Small intestine (tissue), 7 donors: ENCODE measurements around the gene CGA. TPM values are rescaled to one million over a fixed set of nuclear protein-coding genes. Genes with fewer than 3 reads are reported as not detected.

Experiments
- DNase-seq, 2 donors: peaks; one replicate each; pipeline versions ENCODE4 v3.0.0 to v3.0.0-alpha.2; 2013
- FAIRE-seq: peaks from 2 replicates; lab custom pipeline; 2012; peaks lifted over from hg19 to GRCh38; lab: Jason Lieb, UNC
- H3K27ac ChIP-seq, 3 donors: one replicate each; pipeline ENCODE4 v1.5.1; 2013; ENCODE audit warnings: low read length in 2 of 3, mild to moderate bottlenecking in 2 of 3, control low read depth in 1 of 3, inconsistent platforms in 1 of 3, low read depth in 1 of 3, moderate library complexity in 1 of 3
- H3K27me3 ChIP-seq, 3 donors: one replicate each; pipeline ENCODE4 v1.6.1; 2013; ENCODE audit warnings: low read length in 3 of 3, inconsistent platforms in 1 of 3; ENCODE audit not compliant: control insufficient read depth in 3 of 3, insufficient read depth in 3 of 3
- H3K36me3 ChIP-seq, 3 donors: one replicate each; pipeline ENCODE4 v1.6.1; 2013; ENCODE audit warnings: low read length in 3 of 3, inconsistent platforms in 1 of 3, low read depth in 1 of 3, mild to moderate bottlenecking in 1 of 3, moderate library complexity in 1 of 3; ENCODE audit not compliant: control insufficient read depth in 3 of 3, insufficient read depth in 2 of 3
- H3K4me1 ChIP-seq, 3 donors: one replicate each; pipeline ENCODE4 v1.6.1; 2013; ENCODE audit warnings: low read length in 2 of 3, inconsistent platforms in 1 of 3, low read depth in 1 of 3, mild to moderate bottlenecking in 1 of 3, moderate library complexity in 1 of 3; ENCODE audit not compliant: control insufficient read depth in 3 of 3, insufficient read depth in 2 of 3
- H3K4me3 ChIP-seq, 3 donors: one replicate each; pipeline ENCODE4 v1.5.1; 2013; ENCODE audit warnings: low read length in 3 of 3, control low read depth in 1 of 3, inconsistent platforms in 1 of 3, low read depth in 1 of 3, mild to moderate bottlenecking in 1 of 3, moderate library complexity in 1 of 3
- H3K9me3 ChIP-seq, 2 donors: one replicate each; pipeline ENCODE4 v1.6.1; 2013; ENCODE audit warnings: low read depth in 1 of 2, low read length in 1 of 2; ENCODE audit not compliant: control insufficient read depth in 2 of 2, insufficient read depth in 1 of 2
- WGBS, 3 donors: extraction: QIAGEN DNeasy Blood & Tissue Kit; methylation state at CpG; one replicate each; pipeline ENCODE4 v1.1.7; 2013; 5-methylcytosine and 5-hydroxymethylcytosine counted together
- polyA plus RNA-seq, 4 donors: library from polyadenylated mRNA; stranded (reverse) in 3 of 4; unstranded in 1 of 4; fragments of 200-250 nt in 3 of 4; fragments of 120-200 nt in 1 of 4; gene quantifications; one replicate each; pipeline versions ENCODE4 v1.2.1 to v1.2.3, GENCODE V29; 2013
- donor health status: healthy with polysubstance abuse.
- donor health status: control.
- donor health status: control.
- donor health status: Bipolar disorder and iron deficiency.
- donor health status: healthy.

The CGA gene
- polyA plus RNA-seq, 4 donors = 0.16 TPM; not detected in 3

DNA sequence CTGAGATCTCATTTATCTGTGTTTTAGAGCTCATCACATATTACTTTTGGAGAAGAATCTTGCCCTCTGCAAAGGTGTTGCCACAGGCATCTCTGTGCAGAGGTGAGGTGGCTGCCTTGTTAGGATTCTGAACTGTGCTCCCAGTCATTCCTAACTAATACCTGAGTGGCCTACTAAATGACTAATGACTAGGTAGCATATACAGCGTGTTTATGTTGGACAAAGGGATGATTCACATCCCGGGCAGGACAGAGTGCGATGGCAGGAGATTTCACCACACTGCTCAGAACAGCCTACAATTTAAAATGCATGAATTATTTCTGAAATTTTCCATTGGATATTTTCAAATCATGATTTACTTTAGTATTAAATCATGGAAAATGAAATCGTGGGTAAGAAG, 23.1 kb upstream of the CGA start:
- no peaks in the 10 kb centered on the region for H3K27me3 ChIP-seq
- H3K4me1 ChIP-seq = no peaks in the 10 kb centered on the region
- FAIRE-seq = no peak
- peaks cover 0 to 5% of the 10 kb centered on the region in 2 donors for H3K9me3 ChIP-seq
- DNase-seq = peak; percentile 6 to 15
- 48 to 72% (median 61%) methylated on average over 4 of the region's 4 CpGs for WGBS, 3 donors
- no peak overlapping the region for H3K4me3 ChIP-seq
- H3K27ac ChIP-seq = no peak overlapping the region
- no peaks in the 10 kb centered on the region for H3K36me3 ChIP-seq

GRCh38 chr6:87116922-87117321, 22.0 kb upstream of the CGA start:
- Histone ChIP-seq H3K4me3 (no peak overlapping the region), H3K9me3 (peaks cover 0 to 3% of the 10 kb centered on the region in 2 donors), H3K27ac (no peak overlapping the region), H3K4me1 (no peaks in the 10 kb centered on the region), H3K36me3 (no peaks in the 10 kb centered on the region), H3K27me3 (no peaks in the 10 kb centered on the region)
- FAIRE-seq (no peak), DNase-seq (no peak)
- 86 to 98% (median 90%) methylated on average over 2 of the region's 2 CpGs for WGBS, 3 donors

- Histone ChIP-seq H3K9me3 (no peaks in the 10 kb centered on the region), H3K27me3 (no peaks in the 10 kb centered on the region), H3K4me3 (no peak overlapping the region), H3K4me1 (no peaks in the 10 kb centered on the region), H3K36me3 (no peaks in the 10 kb centered on the region), H3K27ac (no peak overlapping the region)
- 62 to 89% (median 81%) methylated on average over 2 of the region's 2 CpGs for WGBS, 3 donors
- FAIRE-seq (no peak), DNase-seq (no peak)
Observed at GRCh38 chr6:87115402-87116135, 20.7 kb upstream of the CGA start.

DNA sequence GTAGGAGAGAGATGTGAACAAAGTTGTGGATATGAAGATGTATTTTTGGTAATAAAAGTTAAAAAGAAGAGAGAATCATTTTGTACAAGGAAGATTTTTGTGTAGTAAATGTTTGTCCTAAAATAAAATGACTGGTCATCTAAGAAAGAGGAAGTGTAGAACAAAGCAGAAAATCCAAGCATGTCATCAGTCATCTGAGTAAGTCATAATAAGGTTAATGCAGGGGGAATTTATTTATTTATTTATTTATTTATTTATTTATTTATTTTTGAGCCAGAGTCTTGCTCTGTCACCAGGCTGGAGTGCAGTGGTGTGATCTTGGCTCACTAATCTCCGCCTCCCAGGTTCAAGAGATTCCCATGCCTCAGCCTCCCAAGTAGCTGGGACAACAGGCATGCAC, 15.7 kb upstream of the CGA start:
- Histone ChIP-seq H3K4me1 (no peaks in the 10 kb centered on the region), H3K27me3 (no peaks in the 10 kb centered on the region), H3K27ac (no peak overlapping the region), H3K36me3 (no peaks in the 10 kb centered on the region), H3K9me3 (no peaks in the 10 kb centered on the region), H3K4me3 (no peak overlapping the region)
- FAIRE-seq = no peak
- 89 to 100% (median 93%) methylated on average over 1 of the region's 1 CpG for WGBS, 3 donors
- DNase-seq = no peak

DNA sequence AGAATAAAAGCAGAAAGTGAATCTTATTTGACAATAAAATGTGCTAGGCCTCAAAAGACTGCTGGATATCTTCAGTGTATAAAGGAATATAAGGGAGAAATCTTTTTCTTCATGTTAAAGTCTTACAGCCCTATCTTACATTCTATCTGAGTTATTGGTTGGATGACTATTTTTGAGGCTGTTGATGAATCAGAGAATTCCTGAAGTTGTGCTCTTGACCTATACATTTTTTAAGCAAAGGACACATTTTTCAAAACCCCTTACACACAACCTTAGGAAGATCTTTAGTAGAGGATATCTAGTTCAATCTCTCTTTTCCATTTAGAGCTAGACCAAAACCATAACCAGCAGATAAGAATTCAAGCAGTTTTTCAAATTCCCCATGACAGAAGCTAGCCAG, 10.9 kb upstream of the CGA start:
- Histone ChIP-seq H3K27me3 (no peaks in the 10 kb centered on the region), H3K36me3 (no peaks in the 10 kb centered on the region), H3K9me3 (no peaks in the 10 kb centered on the region), H3K27ac (no peak overlapping the region), H3K4me3 (no peak overlapping the region), H3K4me1 (peaks cover 0 to 8% (median 0%) of the 10 kb centered on the region in 3 donors)
- FAIRE-seq = no peak
- DNase-seq = no peak

DNA sequence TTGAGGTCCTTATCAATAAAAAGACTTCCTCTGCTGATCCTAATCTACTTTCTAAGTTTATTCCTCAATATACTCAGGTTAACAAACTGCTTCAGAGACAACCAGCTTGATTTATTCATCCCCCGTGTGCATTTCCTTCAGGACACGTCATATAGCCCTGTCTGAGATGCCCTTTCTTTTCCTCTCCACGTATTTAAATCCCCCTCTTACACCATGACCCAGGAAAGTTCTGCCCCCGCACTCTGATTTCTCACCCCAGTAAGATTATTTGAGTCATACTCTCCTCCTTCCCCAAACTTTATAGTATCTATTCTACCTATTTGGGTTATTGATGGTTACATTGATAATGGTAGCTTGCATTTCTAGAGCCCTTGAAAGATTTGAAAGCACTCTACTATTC, 9.8 kb upstream of the CGA start:
- H3K4me3 ChIP-seq = no peak overlapping the region
- FAIRE-seq = no peak
- DNase-seq = no peak
- H3K9me3 ChIP-seq = no peaks in the 10 kb centered on the region
- 70 to 86% (median 83%) methylated on average over 4 of the region's 4 CpGs for WGBS, 3 donors
- H3K36me3 ChIP-seq = no peaks in the 10 kb centered on the region
- H3K4me1 ChIP-seq = peaks cover 0 to 8% (median 0%) of the 10 kb centered on the region in 3 donors
- H3K27ac ChIP-seq = no peak overlapping the region
- H3K27me3 ChIP-seq = no peaks in the 10 kb centered on the region

DNA sequence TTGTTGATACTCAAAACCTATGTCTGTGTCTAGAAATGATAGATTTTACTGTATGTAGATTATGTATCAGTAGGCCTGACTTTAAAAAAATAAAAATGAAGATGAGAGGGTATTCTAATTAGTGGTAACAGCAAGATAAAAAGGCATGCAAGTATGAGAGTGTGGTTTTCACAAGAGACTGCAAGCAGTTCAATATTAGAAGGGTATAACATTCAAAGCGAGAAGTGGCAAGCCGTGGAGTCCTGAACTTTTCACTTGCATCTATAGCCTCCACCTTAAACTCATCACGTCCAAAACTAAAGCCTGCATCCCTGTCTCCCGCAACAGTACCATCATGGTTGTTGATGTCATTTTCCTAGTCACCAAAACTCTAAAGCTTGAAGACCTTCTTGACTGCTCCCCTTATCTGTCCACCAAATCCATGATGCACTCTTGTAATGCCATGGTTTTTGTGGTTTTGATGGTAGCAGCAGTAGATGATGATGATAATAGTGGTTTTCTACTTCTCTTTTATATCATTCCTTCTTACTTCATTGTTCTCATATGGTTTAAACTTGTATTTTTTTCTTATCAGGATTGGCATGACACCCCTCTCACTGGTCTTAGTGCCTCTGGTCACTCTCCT, 9.2 kb upstream of the CGA start:
- no peaks in the 10 kb centered on the region for H3K27me3 ChIP-seq
- H3K27ac ChIP-seq = no peak overlapping the region
- FAIRE-seq (no peak), DNase-seq (no peak)
- peaks cover 0 to 12% (median 0%) of the 10 kb centered on the region in 3 donors for H3K4me1 ChIP-seq
- WGBS, 3 donors = 79 to 91% (median 88%) methylated on average over 4 of the region's 4 CpGs
- no peaks in the 10 kb centered on the region for H3K9me3 ChIP-seq
- no peak overlapping the region for H3K4me3 ChIP-seq
- H3K36me3 ChIP-seq = no peaks in the 10 kb centered on the region

DNA sequence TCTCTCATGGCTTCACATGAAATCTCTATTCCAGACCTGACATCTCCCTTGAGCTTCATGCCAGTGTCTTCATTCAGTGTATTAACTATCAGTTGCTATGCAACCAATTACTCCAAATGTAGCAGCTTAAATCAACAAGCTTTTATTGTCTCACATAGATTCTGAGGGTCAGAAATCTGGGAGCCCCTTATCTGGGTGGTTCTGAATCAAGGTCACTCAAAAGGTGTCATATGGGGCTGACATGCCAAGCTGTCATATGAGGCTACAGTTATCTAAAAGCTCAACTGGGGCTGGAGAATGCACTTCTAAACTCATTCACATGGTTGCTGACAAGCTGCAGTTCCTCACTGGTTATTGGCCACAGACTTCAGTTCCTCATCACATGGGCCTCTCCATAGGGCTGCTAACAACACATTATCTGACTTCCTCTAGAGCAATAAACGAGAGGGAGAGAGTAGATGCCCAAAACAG, 7.3 kb upstream of the CGA start:
- peaks cover 0 to 14% (median 0%) of the 10 kb centered on the region in 3 donors for H3K4me1 ChIP-seq
- no peaks in the 10 kb centered on the region for H3K9me3 ChIP-seq
- peaks cover 0 to under 1% (median 0%) of the 10 kb centered on the region in 3 donors for H3K27me3 ChIP-seq
- no peak overlapping the region for H3K4me3 ChIP-seq
- DNase-seq (peak; percentile 8 to 68), FAIRE-seq (no peak)
- 5 to 21% (median 11%) methylated on average over 1 of the region's 1 CpG for WGBS, 3 donors
- no peaks in the 10 kb centered on the region for H3K36me3 ChIP-seq
- H3K27ac ChIP-seq = no peak overlapping the region
